HEK293T (cell line): ENCODE results near the gene GNAQ.
"Not testable (repeated sequence)": the region's sequence is repeated elsewhere in the genome, so short reads cannot be mapped to it uniquely, and the experiment has no call there.

Experiments used
- CTCF ChIA-PET: fragments of 350-600 bp; formaldehyde crosslinking; extraction: SDS; loops from one replicate; lab custom pipeline; 2021; ENCODE audit warnings: antibody characterized with exemption, inconsistent platforms; lab: Yijun Ruan, JAX
- POLR2A ChIA-PET: fragments of 350-600 bp; formaldehyde crosslinking; extraction: SDS; loops from one replicate; lab custom pipeline; 2020; ENCODE audit warnings: antibody characterized with exemption, inconsistent platforms; lab: Yijun Ruan, JAX
- DNase-seq: peaks from one replicate; pipeline ENCODE4 v3.0.0; 2012; ENCODE audit warnings: mixed read lengths; ENCODE audit errors: extremely low spot score
- ARNT ChIP-seq: fragments of 450-650 bp; IDR thresholded peaks from 2 replicates; pipeline ENCODE4 v1.6.1; 2017; ENCODE audit warnings: mild to moderate bottlenecking
- BHLHE40 ChIP-seq: fragments of 450-650 bp; IDR thresholded peaks from 2 replicates; pipeline ENCODE4 v1.6.1; 2016; ENCODE audit warnings: mild to moderate bottlenecking, moderate library complexity, borderline replicate concordance
- CTBP1 ChIP-seq: fragments of 450-650 bp; IDR thresholded peaks from 2 replicates; pipeline ENCODE4 v1.6.1; 2016; ENCODE audit warnings: borderline replicate concordance
- ELF4 ChIP-seq: fragments of 450-650 bp; IDR thresholded peaks from 2 replicates; pipeline ENCODE4 v1.6.1; 2017; ENCODE audit warnings: antibody characterized with exemption
- FOXA1 ChIP-seq: fragments of 450-650 bp; IDR thresholded peaks from 2 replicates; pipeline ENCODE4 v1.6.1; 2016; ENCODE audit warnings: mild to moderate bottlenecking
- FOXK2 ChIP-seq: fragments of 450-650 bp; IDR thresholded peaks from 2 replicates; pipeline ENCODE4 v1.6.1; 2016; ENCODE audit warnings: mild to moderate bottlenecking
- FOXM1 ChIP-seq: fragments of 450-650 bp; IDR thresholded peaks from 2 replicates; pipeline ENCODE4 v1.6.1; 2017; ENCODE audit warnings: mild to moderate bottlenecking, borderline replicate concordance
- HDGF ChIP-seq: fragments of 450-650 bp; IDR thresholded peaks from 2 replicates; pipeline ENCODE4 v1.6.1; 2017; ENCODE audit warnings: antibody characterized with exemption, borderline replicate concordance
- L3MBTL2 ChIP-seq: fragments of 450-650 bp; conservative IDR thresholded peaks from 2 replicates; pipeline ENCODE4 v1.6.1; 2016; ENCODE audit warnings: mild to moderate bottlenecking
- LEF1 ChIP-seq: fragments of 450-650 bp; IDR thresholded peaks from 2 replicates; pipeline ENCODE4 v1.6.1; 2017; ENCODE audit warnings: mild to moderate bottlenecking, borderline replicate concordance
- NFRKB ChIP-seq: fragments of 450-650 bp; IDR thresholded peaks from 2 replicates; pipeline ENCODE4 v1.6.1; 2016; ENCODE audit warnings: mild to moderate bottlenecking, moderate library complexity
- SP1 ChIP-seq: fragments of 450-650 bp; IDR thresholded peaks from 2 replicates; pipeline ENCODE4 v1.6.1; 2017
- SUZ12 ChIP-seq: fragments of 450-650 bp; IDR thresholded peaks from 2 replicates; pipeline ENCODE4 v1.6.1; 2016; ENCODE audit warnings: mild to moderate bottlenecking
- TARDBP ChIP-seq: fragments of 450-650 bp; IDR thresholded peaks from 2 replicates; pipeline ENCODE4 v1.6.1; 2016
- ZNF384 ChIP-seq: fragments of 450-650 bp; IDR thresholded peaks from 2 replicates; pipeline ENCODE4 v1.6.1; 2016
- TF ChIP-seq, protein P1 (sequence below): fragments of 450-650 bp; IDR thresholded peaks from 2 replicates; pipeline ENCODE4 v1.6.1; 2016

Gene GNAQ

GRCh38 chr9:77883846-77884771 is 147.5 kb downstream of the GNAQ start:
- POLR2A ChIA-PET, result interaction anchor here (0.6 kb wide), 1 partner anchor 10 kb away, joined by 3 read pairs; no protein-coding TSS in a partner anchor
- TF ChIP-seq FOXA1 (no peak), SP1 (no peak), FOXK2 (no peak), FOXM1 (no peak), SUZ12 (no peak), NFRKB (no peak), ZNF384 (no peak), TARDBP (no peak), LEF1 (no peak), ARNT (no peak), ELF4 (no peak), HDGF (no peak)
- TF ChIP-seq, protein P1, sequence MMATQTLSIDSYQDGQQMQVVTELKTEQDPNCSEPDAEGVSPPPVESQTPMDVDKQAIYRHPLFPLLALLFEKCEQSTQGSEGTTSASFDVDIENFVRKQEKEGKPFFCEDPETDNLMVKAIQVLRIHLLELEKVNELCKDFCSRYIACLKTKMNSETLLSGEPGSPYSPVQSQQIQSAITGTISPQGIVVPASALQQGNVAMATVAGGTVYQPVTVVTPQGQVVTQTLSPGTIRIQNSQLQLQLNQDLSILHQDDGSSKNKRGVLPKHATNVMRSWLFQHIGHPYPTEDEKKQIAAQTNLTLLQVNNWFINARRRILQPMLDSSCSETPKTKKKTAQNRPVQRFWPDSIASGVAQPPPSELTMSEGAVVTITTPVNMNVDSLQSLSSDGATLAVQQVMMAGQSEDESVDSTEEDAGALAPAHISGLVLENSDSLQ, result no peak
- DNase-seq, result no peak
- CTCF ChIA-PET, result no interaction called here

DNA sequence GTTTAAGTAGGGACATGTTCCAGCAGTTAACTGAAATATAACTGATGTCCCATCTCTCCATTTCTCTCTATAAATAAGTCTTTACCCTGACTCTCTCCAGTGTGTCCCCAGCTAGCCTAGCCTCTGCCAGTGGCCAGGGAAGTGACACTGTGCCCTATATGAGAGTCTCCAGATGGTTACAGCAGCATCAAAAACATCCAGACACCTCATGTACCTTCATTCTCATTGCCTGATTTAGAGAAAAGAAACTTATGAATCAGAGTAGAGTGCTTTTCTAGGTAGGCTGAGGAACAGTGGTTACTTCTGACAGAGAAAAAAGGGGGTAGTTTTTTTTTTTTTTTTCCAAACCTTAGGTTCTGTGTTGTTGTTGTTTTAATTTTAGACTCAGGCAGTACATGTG is 148.5 kb downstream of the GNAQ start:
- POLR2A ChIA-PET, result no interaction called here
- DNase-seq, result no peak
- CTCF ChIA-PET, result no interaction called here
- TF ChIP-seq ELF4, result no peak
- TF ChIP-seq LEF1, result no peak
- TF ChIP-seq SUZ12, result no peak
- TF ChIP-seq BHLHE40, result no peak
- no peak for TF ChIP-seq ARNT
- TF ChIP-seq NFRKB, result no peak
- no peak for TF ChIP-seq FOXA1
- TF ChIP-seq, protein P1, result no peak
- no peak for TF ChIP-seq HDGF
- TF ChIP-seq FOXM1, result no peak
- TF ChIP-seq L3MBTL2, result no peak
- TF ChIP-seq ZNF384, result no peak
- no peak for TF ChIP-seq TARDBP
- no peak for TF ChIP-seq CTBP1

DNA sequence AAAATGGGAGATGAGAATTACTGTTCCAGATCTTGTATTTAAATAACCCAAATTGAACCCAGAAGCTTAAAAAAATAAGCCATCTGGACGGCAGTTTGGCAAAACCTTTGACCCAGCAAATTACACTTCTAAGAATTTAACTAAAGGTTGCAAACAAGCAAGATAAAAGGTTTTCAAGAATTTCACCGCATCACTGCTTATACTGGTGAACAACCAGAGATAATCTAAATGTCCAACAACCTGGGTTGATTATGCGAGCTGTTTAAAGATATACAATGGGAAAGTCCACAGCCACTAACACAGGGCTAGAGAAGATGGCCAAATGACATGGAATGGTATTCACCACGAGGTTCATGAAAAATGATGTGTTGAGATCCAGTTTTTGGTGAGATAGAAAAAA is 149.3 kb downstream of the GNAQ start:
- TF ChIP-seq ZNF384, result no peak
- TF ChIP-seq, protein P1, result no peak
- TF ChIP-seq LEF1, result no peak
- TF ChIP-seq SP1, result no peak
- no peak for TF ChIP-seq FOXM1
- CTCF ChIA-PET, result no interaction called here
- POLR2A ChIA-PET, result no interaction called here
- no peak for DNase-seq

DNA sequence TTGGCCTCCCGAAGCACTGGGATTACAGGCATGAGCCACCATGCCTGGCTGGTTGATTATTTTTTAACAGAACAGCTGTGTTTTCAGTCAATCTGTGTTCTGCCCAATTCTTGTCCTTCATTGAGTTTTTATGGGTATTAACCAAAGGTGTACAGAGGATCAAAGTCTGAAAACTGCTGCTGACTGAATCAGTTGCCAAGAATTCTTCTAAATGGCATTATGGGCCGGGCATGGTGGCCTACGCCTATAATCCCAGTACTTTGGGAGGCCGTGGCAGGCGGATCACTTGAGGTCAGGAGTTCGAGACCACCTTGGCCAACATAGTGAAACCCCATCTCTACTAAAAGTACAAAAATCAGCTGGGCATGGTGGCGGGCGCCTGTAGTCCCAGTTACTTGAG is 150.0 kb downstream of the GNAQ start:
- POLR2A ChIA-PET, DNase-seq: not testable (repeated sequence)
- CTCF ChIA-PET, result interaction anchor here (0.7 kb wide), 1 partner anchor 71 kb away, joined by 3 read pairs; no protein-coding TSS in a partner anchor

GRCh38 chr9:77881111-77881510 is 150.5 kb downstream of the GNAQ start:
- ChIA-PET POLR2A (no interaction called here), CTCF (interaction anchor here (0.7 kb wide), 1 partner anchor 72 kb away, joined by 3 read pairs; no protein-coding TSS in a partner anchor)
- TF ChIP-seq FOXK2 (no peak), L3MBTL2 (no peak), BHLHE40 (no peak), SP1 (no peak), HDGF (no peak), FOXA1 (no peak), SUZ12 (no peak), ARNT (no peak), ELF4 (no peak), TARDBP (no peak)
- TF ChIP-seq, protein P1, result no peak
- DNase-seq, result no peak

DNA sequence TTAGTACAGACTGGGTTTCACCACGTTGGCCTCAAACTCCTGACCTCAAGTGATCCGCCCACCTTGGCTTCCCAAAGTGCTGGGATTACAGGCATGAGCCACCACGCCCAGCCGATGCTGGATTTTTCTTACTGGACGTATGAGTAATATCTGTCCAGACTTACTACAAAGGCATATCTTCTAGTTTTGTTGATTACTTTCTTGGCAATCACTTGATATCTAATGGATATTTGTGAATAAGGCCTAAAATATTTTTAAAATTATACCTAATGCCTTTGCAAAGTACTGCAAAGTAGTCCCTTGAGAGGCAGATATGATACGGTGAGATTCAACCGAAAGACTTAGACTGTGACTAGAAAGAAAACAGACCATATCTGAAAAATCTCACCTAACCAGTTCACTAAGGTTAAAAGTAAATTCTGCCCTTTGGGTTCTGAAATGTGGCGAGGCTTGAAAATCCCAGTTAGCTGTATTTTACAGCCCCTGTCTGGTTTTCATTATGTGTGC is 152.1 kb downstream of the GNAQ start:
- TF ChIP-seq ZNF384 (no peak), BHLHE40 (no peak), ELF4 (no peak), SUZ12 (no peak), CTBP1 (no peak), FOXK2 (no peak), TARDBP (no peak), FOXA1 (no peak), FOXM1 (no peak), SP1 (no peak), HDGF (no peak), L3MBTL2 (no peak), ARNT (no peak), NFRKB (no peak), LEF1 (no peak)
- TF ChIP-seq, protein P1, result no peak
- ChIA-PET POLR2A (no interaction called here), CTCF (no interaction called here)
- no peak for DNase-seq

- DNase-seq, CTCF ChIA-PET: not testable (repeated sequence)
These were observed 152.8 kb downstream of the GNAQ start for GRCh38 chr9:77878793-77879192.

More at GRCh38 chr9:77878793-77879192, 152.8 kb downstream of the GNAQ start:
- POLR2A ChIA-PET, result not testable (repeated sequence)
